Fibroblast of lung (primary cell): Measurements from ENCODE around the gene SOAT1. TPM values are rescaled to one million over a fixed set of nuclear protein-coding genes. Genes with fewer than 3 reads are reported as not detected.
A peak's percentile ranks its signal among the peaks of the same experiment; 100 is the strongest.

Experiments
- DNase-seq, 2 donors: peaks; one replicate each; pipeline versions ENCODE4 v3.0.0 to v3.0.0-alpha.2; 2010; ENCODE audit warnings: low read depth in 2 of 2
- H2AFZ ChIP-seq: 2 replicates; pipeline ENCODE4 v1.5.1; 2012; ENCODE audit warnings: low read length, control low read depth, inconsistent platforms
- H3K27ac ChIP-seq: 2 replicates; pipeline ENCODE4 v1.5.1; 2011; ENCODE audit warnings: low read length, control low read depth; ENCODE audit not compliant: insufficient read depth
- H3K27me3 ChIP-seq: 2 replicates; pipeline ENCODE4 v1.5.1; 2011; ENCODE audit warnings: mild to moderate bottlenecking, low read length; ENCODE audit not compliant: control insufficient read depth, insufficient read depth
- H3K36me3 ChIP-seq: 2 replicates; pipeline ENCODE4 v1.5.1; 2011; ENCODE audit warnings: low read length; ENCODE audit not compliant: control insufficient read depth, insufficient read depth
- H3K4me1 ChIP-seq: 2 replicates; pipeline ENCODE4 v1.5.1; 2011; ENCODE audit warnings: low read length; ENCODE audit not compliant: control insufficient read depth, insufficient read depth; ENCODE audit errors: extremely low read depth
- H3K4me2 ChIP-seq: 2 replicates; pipeline ENCODE4 v1.5.1; 2011; ENCODE audit warnings: low read length, control low read depth; ENCODE audit not compliant: insufficient read depth; ENCODE audit errors: extremely low read depth
- H3K4me3 ChIP-seq, 4 experiments: fragments of 200-600 bp in 1 of 4; sonication (generic) in 1 of 4; replicated peaks in 1 of 4; 2 replicates each; pipeline ENCODE4 v1.5.1; 2011 to 2016; ENCODE audit warnings: low read length in 4 of 4, low read depth in 3 of 4, mild to moderate bottlenecking in 3 of 4, control low read depth in 2 of 4, inconsistent platforms in 1 of 4, mixed read lengths in 1 of 4; ENCODE audit not compliant: insufficient read depth in 1 of 4; ENCODE audit errors: control extremely low read depth in 1 of 4
- H3K79me2 ChIP-seq: 2 replicates; pipeline ENCODE4 v1.5.1; 2012; ENCODE audit warnings: mild to moderate bottlenecking, low read length, inconsistent platforms; ENCODE audit not compliant: control insufficient read depth, insufficient read depth
- H3K9ac ChIP-seq: 2 replicates; pipeline ENCODE4 v1.5.1; 2011; ENCODE audit warnings: mild to moderate bottlenecking, low read length, control low read depth; ENCODE audit not compliant: insufficient read depth
- H3K9me3 ChIP-seq: 2 replicates; pipeline ENCODE4 v1.5.1; 2012; ENCODE audit warnings: low read depth, low read length; ENCODE audit not compliant: control insufficient read depth, insufficient read depth
- H4K20me1 ChIP-seq: 2 replicates; pipeline ENCODE4 v1.5.1; 2011; ENCODE audit warnings: low read length; ENCODE audit not compliant: control insufficient read depth, insufficient read depth; ENCODE audit errors: extremely low read depth
- EZH2 ChIP-seq: IDR thresholded peaks from 2 replicates; pipeline ENCODE4 v1.5.1; 2012; ENCODE audit warnings: low read length, control low read depth, mild to moderate bottlenecking; ENCODE audit errors: missing control alignments
- polyA plus RNA-seq, 2 donors: library from polyadenylated mRNA; depleted of rRNA in 1 of 2; stranded (reverse) in 1 of 2; unstranded in 1 of 2; fragments of >200 nt; gene quantifications; 2 replicates each; pipeline ENCODE4 v1.2.1, GENCODE V29; 2011 to 2012; ENCODE audit warnings: missing spikeins in 1 of 2
- total RNA-seq: library from RNA; depleted of rRNA; stranded (reverse); fragments of >200 nt; gene quantifications from 2 replicates; pipeline ENCODE4 v1.2.1, GENCODE V29; 2014
- TF ChIP-seq, protein P1 (sequence below), 2 donors: IDR thresholded peaks in 1 of 2; conservative IDR thresholded peaks in 1 of 2; 1 replicate in 1 of 2; 2 replicates in 1 of 2; pipeline ENCODE4 v1.5.1; 2011 to 2012; ENCODE audit warnings: low read length in 2 of 2, control low read depth in 1 of 2, inconsistent platforms in 1 of 2, low read depth in 1 of 2, mild to moderate bottlenecking in 1 of 2

Gene SOAT1
- total and polyA plus RNA-seq, 2 donors (not counting 1 experiment from before 2014, with no cell fraction given): 50.5 to 64.1 TPM

DNA sequence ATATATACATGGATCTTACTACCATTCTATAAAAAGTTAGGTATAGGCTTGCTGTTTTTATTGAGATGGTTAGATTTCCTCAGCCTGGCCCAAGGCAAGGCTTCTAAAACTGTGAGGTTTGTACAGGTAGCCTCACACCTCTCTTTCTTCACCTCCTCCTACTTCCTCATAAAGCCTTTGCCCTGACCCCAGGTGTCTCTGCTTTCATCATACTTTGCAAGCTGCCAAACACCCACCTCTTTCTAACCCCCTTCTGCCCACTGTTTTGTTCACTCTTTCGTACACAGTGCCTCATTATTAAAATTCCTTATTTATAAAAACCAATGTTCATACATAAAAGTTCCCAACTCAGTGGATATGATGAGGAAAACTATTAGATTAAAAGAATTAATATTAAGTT lies 31.4 kb upstream of the SOAT1 start:
- H4K20me1 ChIP-seq: no peaks in the 10 kb centered on the region
- no peaks in the 10 kb centered on the region for H3K4me1 ChIP-seq
- H3K9ac ChIP-seq: no peak overlapping the region
- DNase-seq: no peak
- no peak overlapping the region for H3K4me3 ChIP-seq
- H2AFZ ChIP-seq: no peak overlapping the region
- no peak overlapping the region for H3K27ac ChIP-seq
- H3K36me3 ChIP-seq: no peaks in the 10 kb centered on the region
- H3K4me2 ChIP-seq: no peak overlapping the region
- H3K79me2 ChIP-seq: no peaks in the 10 kb centered on the region
- H3K27me3 ChIP-seq: no peaks in the 10 kb centered on the region
- no peaks in the 10 kb centered on the region for H3K9me3 ChIP-seq
- TF ChIP-seq EZH2: no peak
- TF ChIP-seq, protein P1, sequence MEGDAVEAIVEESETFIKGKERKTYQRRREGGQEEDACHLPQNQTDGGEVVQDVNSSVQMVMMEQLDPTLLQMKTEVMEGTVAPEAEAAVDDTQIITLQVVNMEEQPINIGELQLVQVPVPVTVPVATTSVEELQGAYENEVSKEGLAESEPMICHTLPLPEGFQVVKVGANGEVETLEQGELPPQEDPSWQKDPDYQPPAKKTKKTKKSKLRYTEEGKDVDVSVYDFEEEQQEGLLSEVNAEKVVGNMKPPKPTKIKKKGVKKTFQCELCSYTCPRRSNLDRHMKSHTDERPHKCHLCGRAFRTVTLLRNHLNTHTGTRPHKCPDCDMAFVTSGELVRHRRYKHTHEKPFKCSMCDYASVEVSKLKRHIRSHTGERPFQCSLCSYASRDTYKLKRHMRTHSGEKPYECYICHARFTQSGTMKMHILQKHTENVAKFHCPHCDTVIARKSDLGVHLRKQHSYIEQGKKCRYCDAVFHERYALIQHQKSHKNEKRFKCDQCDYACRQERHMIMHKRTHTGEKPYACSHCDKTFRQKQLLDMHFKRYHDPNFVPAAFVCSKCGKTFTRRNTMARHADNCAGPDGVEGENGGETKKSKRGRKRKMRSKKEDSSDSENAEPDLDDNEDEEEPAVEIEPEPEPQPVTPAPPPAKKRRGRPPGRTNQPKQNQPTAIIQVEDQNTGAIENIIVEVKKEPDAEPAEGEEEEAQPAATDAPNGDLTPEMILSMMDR (conservative IDR thresholded peaks at IDR 0.05 in 1 of 2, IDR thresholded peaks at IDR 0.05 in 1 of 2; ENCODE audit: low read depth in 1 of 2, low read length in 2 of 2): no peak

DNA sequence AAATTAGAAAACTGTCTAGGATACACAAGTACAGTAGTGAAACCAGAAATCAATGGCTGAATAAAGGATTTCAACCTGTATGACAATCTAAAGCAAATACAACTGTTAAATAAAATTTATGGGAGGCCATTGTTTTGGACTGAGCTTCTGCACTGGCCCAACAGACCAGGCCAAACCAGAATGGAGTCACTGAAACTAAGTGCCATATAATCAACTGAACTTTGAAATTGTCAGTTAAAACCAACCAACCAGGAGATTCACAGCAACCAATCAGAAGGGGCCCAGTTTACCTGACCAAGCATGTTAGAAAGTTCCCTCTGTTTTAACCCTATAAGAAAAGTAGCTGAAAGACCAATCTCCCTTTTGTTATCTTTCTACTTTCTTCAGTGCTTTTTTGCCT lies 30.5 kb upstream of the SOAT1 start:
- H2AFZ ChIP-seq: no peak overlapping the region
- H3K27me3 ChIP-seq: no peaks in the 10 kb centered on the region
- H3K79me2 ChIP-seq: no peaks in the 10 kb centered on the region
- no peaks in the 10 kb centered on the region for H3K9me3 ChIP-seq
- no peaks in the 10 kb centered on the region for H3K36me3 ChIP-seq
- no peak overlapping the region for H3K9ac ChIP-seq
- no peaks in the 10 kb centered on the region for H3K4me1 ChIP-seq
- no peak overlapping the region for H3K4me3 ChIP-seq
- DNase-seq: no peak
- no peak overlapping the region for H3K27ac ChIP-seq
- H4K20me1 ChIP-seq: no peaks in the 10 kb centered on the region
- H3K4me2 ChIP-seq: no peak overlapping the region
- TF ChIP-seq, protein P1 (conservative IDR thresholded peaks at IDR 0.05 in 1 of 2, IDR thresholded peaks at IDR 0.05 in 1 of 2; ENCODE audit: low read depth in 1 of 2, low read length in 2 of 2): no peak
- TF ChIP-seq EZH2: no peak

DNA sequence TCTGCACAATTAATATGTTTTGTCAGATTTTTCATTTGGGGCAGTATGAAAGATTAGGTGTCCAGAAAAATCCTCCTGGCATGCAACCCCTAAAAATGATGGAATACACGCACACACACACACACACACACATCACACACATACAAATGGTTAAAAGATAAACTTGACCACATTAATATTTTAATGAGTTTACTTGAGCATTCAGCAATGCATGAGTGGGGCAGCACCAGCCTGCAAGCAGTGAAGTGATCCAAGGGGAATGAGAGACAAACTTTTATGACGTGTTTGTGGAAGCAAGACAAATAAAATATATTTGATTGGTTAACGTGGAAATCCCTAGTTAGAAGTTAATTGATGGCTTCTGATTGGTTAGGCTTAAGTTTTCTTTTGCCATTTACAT lies 29.1 kb upstream of the SOAT1 start:
- no peak for TF ChIP-seq EZH2
- TF ChIP-seq, protein P1 (conservative IDR thresholded peaks at IDR 0.05 in 1 of 2, IDR thresholded peaks at IDR 0.05 in 1 of 2; ENCODE audit: low read depth in 1 of 2, low read length in 2 of 2): no peak
- H3K27ac ChIP-seq: no peak overlapping the region
- H3K79me2 ChIP-seq: no peaks in the 10 kb centered on the region
- H3K27me3 ChIP-seq: no peaks in the 10 kb centered on the region
- H3K4me1 ChIP-seq: no peaks in the 10 kb centered on the region
- no peaks in the 10 kb centered on the region for H3K36me3 ChIP-seq
- H2AFZ ChIP-seq: no peak overlapping the region
- no peak overlapping the region for H3K9ac ChIP-seq
- H3K4me2 ChIP-seq: no peak overlapping the region
- H4K20me1 ChIP-seq: no peaks in the 10 kb centered on the region
- DNase-seq: peak in 1 of 2 donors; percentile 21
- H3K9me3 ChIP-seq: no peaks in the 10 kb centered on the region
- H3K4me3 ChIP-seq: no peak overlapping the region
